HepG2 (cell line): ENCODE results near the gene RING1.

Experiments used
- ELF3 ChIP-seq: IDR thresholded peaks from 2 replicates; pipeline ENCODE4 v1.6.1; 2016; ENCODE audit warnings: missing genetic modification reagents, missing compliant biosample characterization
- ETV5 ChIP-seq: IDR thresholded peaks from 2 replicates; pipeline ENCODE4 v1.6.1; 2018; ENCODE audit warnings: missing biosample characterization, missing genetic modification reagents, inconsistent platforms, borderline replicate concordance
- IRX3 ChIP-seq: sonication (generic); formaldehyde crosslinking; IDR thresholded peaks from 2 replicates; pipeline ENCODE4 v1.8.1; 2023; ENCODE audit warnings: mild to moderate bottlenecking, low read depth, missing genetic modification reagents, borderline replicate concordance
- NFYB ChIP-seq: sonication (generic); formaldehyde crosslinking; IDR thresholded peaks from 2 replicates; pipeline ENCODE4 v1.4.0; 2020; ENCODE audit warnings: missing genetic modification reagents
- NPAS2 ChIP-seq: sonication (generic); formaldehyde crosslinking; IDR thresholded peaks from 2 replicates; pipeline ENCODE4 v1.8.0; 2022; ENCODE audit warnings: mild to moderate bottlenecking, missing genetic modification reagents, borderline replicate concordance
- PBX2 ChIP-seq: IDR thresholded peaks from 2 replicates; pipeline ENCODE4 v1.6.1; 2016; ENCODE audit warnings: control low read depth
- SIN3A ChIP-seq: IDR thresholded peaks from 2 replicates; pipeline ENCODE4 v1.6.1; 2011; ENCODE audit warnings: low read depth, mild to moderate bottlenecking, control low read depth, low read length, borderline replicate concordance
- SOX6 ChIP-seq, 2 experiments: fragments of 450-650 bp in 1 of 2; sonication (generic) in 1 of 2; formaldehyde crosslinking in 1 of 2; IDR thresholded peaks; 2 replicates each; pipeline versions ENCODE4 v1.4.0 to v1.6.1; 2017 to 2020; ENCODE audit warnings: antibody characterized with exemption in 1 of 2, mild to moderate bottlenecking in 1 of 2, missing genetic modification reagents in 1 of 2
- ZNF232 ChIP-seq: sonication (generic); formaldehyde crosslinking; IDR thresholded peaks from 2 replicates; pipeline ENCODE4 v1.4.0; 2020; ENCODE audit warnings: missing genetic modification reagents, borderline replicate concordance
- ZNF740 ChIP-seq: sonication (generic); formaldehyde crosslinking; IDR thresholded peaks from 2 replicates; pipeline ENCODE4 v1.4.0; 2020; ENCODE audit warnings: missing genetic modification reagents
- ZSCAN20 ChIP-seq: sonication (generic); formaldehyde crosslinking; IDR thresholded peaks from 2 replicates; pipeline ENCODE4 v1.4.0; 2020; ENCODE audit warnings: missing genetic modification reagents, mild to moderate bottlenecking, borderline replicate concordance

DNA sequence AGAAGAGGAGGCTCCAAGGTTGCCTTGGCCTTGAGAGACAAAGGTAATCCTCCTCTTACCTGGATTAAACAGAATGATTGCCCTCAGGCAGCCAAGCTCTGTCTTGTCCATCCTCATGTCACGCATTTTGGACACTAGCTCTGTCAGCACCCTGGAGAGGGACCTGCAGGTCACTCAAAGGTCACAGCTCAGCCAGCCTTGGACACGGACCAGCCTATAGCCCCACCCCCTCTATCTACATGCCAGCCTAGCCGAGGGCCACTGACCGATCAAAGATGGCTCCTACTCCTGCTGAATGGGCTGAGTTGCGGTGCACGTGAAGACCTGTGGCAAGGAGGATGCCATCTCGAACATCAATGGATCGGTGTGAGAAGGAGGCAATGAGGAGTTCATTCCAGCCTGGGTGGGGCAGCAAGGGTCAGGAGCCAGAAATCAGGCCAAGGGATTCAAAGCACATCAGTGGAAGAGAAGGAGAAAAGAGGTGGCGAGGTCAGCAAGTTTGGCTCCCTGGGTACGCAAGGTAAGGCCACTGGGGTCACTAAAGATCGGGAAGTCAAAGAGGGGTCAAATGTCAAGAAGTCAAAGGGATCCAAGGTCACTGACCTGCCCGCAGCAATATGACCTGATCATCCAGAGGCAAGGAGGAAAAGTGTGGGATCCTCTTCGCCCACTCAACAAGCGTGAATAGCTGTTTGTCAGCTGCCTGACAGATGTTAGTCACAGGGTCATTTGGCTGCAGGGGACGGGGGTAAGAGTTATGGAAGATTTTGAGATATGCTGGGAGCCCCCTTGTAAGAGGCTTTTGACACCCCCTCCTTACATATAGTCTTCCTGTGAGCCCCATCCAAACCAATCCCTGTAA, 12.8 kb upstream of the RING1 start:
- TF ChIP-seq ETV5 (CRISPR knock-in tag): no peak
- TF ChIP-seq SOX6 (IDR thresholded peaks at IDR 0.05): no peak
- no peak for TF ChIP-seq SOX6 (CRISPR knock-in tag; IDR thresholded peaks at IDR 0.05)
- no peak for TF ChIP-seq IRX3
- TF ChIP-seq ZSCAN20 (CRISPR knock-in tag): no peak
- no peak for TF ChIP-seq NFYB (CRISPR knock-in tag)
- TF ChIP-seq PBX2 (CRISPR knock-in tag): no peak
- TF ChIP-seq ZNF740 (CRISPR knock-in tag): no peak
- no peak for TF ChIP-seq ZNF232 (CRISPR knock-in tag)
- TF ChIP-seq SIN3A: no peak
- no peak for TF ChIP-seq NPAS2 (CRISPR knock-in tag)
- no peak for TF ChIP-seq ELF3
